GM12872 (cell line): ENCODE results near the gene TUSC2.

Experiments
- CTCF ChIP-seq: IDR thresholded peaks from 3 replicates; pipeline ENCODE4 v1.5.1; 2011; ENCODE audit warnings: low read depth, mild to moderate bottlenecking, low read length, moderate library complexity; ENCODE audit not compliant: insufficient read depth

TUSC2 gene

GRCh38 chr3:50318615-50319014, 9.4 kb downstream of the TUSC2 start:
- TF ChIP-seq CTCF: no peak

GRCh38 chr3:50318163-50318562, 9.9 kb downstream of the TUSC2 start:
- TF ChIP-seq CTCF: no peak

- TF ChIP-seq CTCF: no peak
Measured at GRCh38 chr3:50317300-50317699, 10.7 kb downstream of the TUSC2 start.

- no peak for TF ChIP-seq CTCF
Measured at GRCh38 chr3:50316657-50317242, 11.3 kb downstream of the TUSC2 start.

- no peak for TF ChIP-seq CTCF
Measured at GRCh38 chr3:50314816-50315215, 13.2 kb downstream of the TUSC2 start.

GRCh38 chr3:50314342-50314741, 13.7 kb downstream of the TUSC2 start:
- TF ChIP-seq CTCF: no peak

DNA sequence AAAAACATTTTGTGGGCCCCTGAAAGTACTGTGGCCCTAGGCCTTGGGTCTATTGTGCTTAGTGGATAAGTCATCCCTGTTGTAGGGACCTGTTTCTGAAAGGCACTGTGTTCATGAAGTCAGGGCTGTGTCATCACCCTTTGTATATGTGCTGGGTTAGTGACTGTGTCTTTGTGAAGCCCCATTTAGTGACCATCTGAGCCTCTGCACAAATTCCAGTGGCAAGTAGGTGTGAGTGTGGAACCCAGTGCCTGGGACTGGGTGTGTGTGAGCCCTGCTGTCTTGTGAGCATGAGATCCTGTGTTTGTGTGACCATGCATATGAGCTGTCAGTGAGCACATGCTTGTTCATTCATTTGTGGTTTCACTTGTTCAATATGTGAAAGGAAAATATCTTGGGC, 23.4 kb downstream of the TUSC2 start:
- no peak for TF ChIP-seq CTCF
